IPS DF 4.7 (cell line): ENCODE data around the gene STK36.

Experiments
- DNase-seq: peaks from one replicate; pipeline ENCODE4 v3.0.0-alpha.2; 2013; ENCODE audit warnings: low spot score; ENCODE audit errors: extremely low read depth

The STK36 gene

GRCh38 chr2:218659988-218660358 lies 11.9 kb upstream of the STK36 start:
- DNase-seq, result no peak

DNA sequence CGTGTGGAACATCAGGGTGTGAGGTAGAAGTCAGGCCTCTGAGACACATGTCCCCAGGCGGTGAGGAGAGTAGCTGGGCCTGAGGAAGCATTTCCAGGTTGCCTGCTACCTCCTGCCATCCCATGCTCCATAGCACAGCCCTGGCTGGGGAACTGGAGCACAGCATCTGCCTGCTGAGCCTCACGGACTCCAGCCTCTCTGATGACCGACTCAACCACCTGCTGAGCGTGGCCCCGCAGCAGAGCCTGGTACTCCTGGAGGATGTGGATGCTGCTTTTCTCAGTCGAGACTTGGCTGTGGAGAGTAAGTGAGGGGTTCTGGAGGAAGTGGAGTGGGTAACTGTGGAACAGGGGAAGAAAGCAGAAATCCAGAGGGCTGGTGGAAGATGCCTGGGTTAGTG lies 9.5 kb upstream of the STK36 start:
- no peak for DNase-seq

DNA sequence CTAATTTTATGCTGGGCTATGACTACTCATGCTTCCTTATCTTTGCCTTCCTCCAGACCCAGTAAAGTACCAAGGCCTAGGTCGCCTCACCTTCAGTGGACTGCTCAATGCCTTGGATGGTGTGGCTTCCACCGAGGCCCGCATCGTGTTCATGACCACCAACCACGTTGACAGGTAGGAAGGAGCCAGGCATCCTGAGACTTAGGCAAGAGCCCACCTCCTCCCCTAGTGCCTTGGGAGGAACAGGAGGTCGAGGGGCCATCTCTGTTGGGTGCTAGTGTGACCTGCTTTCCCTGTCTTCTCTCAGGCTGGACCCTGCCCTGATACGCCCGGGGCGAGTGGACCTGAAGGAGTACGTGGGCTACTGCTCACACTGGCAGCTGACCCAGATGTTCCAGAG lies 9.1 kb upstream of the STK36 start:
- no peak for DNase-seq

DNA sequence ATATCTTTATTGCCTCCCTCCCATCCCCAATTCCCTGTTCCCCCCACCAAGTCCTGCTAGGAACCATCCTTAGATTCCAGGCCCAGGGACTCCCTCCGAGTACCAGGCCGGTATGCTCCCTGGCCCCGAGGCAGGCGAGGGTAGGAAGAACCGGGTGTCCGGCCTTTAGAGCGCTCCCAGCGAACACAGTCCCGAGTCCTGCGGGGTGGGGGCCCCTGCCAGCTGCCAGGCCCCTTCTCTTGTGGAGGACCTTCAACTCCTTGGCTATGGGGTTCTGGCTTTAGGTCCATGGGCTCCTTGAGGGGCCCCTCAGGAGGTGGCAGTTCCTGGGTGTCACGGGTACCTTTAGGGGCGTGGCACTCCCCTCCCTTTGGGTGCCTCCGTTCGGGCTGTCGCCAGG lies 8.0 kb upstream of the STK36 start:
- no peak for DNase-seq

- no peak for DNase-seq
Observed at GRCh38 chr2:218664653-218665052, 7.2 kb upstream of the STK36 start.

- DNase-seq, result no peak
Observed at GRCh38 chr2:218671097-218671653, 711 bp upstream of the STK36 start.

- DNase-seq, result no peak
Observed at GRCh38 chr2:218679119-218679518, 7.2 kb downstream of the STK36 start.

- DNase-seq, result no peak
Observed at GRCh38 chr2:218680061-218680460, 8.2 kb downstream of the STK36 start.

DNA sequence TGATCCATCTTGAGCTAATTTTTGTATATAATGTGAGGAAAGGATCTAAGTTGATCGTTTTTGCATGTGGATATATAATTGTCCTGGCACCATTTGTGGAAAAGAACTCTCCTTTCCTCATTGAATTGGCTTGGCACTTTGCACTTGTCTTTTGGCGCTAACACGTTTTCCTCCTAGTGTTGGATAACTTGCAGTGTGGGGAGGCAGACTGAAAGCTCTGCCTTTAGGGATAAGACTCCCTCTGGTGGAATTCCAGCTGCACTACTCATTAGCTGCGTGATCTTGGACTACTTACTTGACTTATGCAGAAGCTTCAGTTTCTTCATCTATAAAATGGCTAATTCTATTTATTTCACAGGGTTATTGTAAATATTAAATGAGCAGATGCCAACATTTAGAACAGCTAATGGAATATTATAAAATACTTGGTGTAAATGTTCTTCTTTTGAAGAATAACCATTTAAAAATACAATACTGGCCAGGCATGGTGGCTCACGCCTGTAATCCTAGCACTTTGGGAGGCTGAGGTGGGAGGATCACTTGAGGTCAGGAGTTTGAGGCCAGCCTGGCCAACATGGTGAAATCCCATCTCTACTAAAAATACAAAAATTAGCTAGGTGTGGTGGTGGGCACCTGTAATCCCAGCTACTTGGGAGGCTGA lies 15.6 kb downstream of the STK36 start:
- peak; percentile 44 for DNase-seq

DNA sequence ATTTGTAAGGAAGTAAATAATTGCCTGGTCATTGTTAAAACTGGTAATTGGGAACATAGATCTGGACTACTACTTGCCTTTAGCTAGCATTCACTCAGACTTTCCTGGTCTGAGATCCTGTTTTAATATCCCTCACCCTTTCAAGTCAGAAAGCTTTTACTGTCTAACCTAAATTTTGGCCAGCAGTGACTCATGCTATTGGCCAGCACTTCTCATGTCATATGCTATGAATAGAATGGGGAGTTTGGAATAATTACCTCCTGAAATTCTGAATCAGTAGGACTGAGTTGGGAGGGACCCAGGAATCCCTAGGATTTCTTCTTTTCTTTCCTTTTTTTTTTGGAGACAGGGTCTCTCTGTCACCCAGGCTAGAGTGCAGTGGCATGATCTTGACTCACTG lies 19.3 kb downstream of the STK36 start:
- DNase-seq, result no peak

- DNase-seq, result no peak
Observed at GRCh38 chr2:218694405-218695145, 22.7 kb downstream of the STK36 start.

DNA sequence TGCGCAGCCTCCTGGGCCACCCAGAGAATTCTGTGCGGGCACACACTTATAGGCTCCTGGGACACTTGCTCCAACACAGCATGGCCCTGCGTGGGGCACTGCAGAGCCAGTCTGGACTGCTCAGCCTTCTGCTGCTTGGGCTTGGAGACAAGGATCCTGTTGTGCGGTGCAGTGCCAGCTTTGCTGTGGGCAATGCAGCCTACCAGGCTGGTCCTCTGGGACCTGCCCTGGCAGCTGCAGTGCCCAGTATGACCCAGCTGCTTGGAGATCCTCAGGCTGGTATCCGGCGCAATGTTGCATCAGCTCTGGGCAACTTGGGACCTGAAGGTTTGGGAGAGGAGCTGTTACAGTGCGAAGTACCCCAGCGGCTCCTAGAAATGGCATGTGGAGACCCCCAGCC lies 27.0 kb downstream of the STK36 start:
- no peak for DNase-seq

- no peak for DNase-seq
Observed at GRCh38 chr2:218701806-218702205, 29.9 kb downstream of the STK36 start.

DNA sequence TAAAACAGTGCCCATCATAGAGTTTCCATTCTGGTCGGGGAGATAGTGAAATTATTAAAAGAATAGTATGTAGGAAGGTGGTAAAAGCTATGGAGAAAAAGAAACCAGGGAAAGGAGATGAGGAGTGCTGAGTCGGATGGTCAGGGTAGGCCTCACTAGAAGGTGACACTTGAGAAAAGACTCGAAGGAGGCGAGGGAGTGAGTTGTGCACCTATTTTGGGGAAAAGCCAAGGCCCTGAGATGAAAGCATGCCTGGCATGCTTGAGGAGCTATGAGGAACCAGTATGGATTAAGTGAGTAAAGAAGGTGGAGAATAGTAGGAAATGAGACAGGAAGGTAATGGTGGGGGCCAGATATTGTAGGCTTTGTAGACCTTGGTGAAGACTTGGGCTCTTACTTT lies 31.5 kb downstream of the STK36 start:
- no peak for DNase-seq

DNA sequence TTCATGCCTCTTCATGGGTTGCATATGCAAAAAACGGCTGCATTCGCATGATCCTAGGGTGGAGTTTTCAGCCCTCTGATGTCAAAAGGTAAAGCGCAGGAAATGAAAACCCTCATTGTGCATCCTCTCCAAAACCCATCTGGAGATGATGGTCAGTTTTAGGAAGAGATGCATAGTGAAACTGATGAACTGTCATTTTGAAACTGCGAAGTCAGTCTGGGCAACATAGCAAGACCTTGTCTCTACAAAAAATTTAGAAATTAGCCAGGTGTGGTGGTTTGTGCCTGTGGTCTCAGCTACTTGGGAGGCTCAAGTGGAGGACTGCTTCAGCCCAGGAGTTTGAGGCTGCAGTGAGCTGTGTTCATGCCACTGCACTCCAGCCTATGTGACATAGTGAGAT lies 36.2 kb downstream of the STK36 start:
- DNase-seq, result no peak

- DNase-seq, result no peak
Observed at GRCh38 chr2:218709908-218710307, 38.0 kb downstream of the STK36 start.

DNA sequence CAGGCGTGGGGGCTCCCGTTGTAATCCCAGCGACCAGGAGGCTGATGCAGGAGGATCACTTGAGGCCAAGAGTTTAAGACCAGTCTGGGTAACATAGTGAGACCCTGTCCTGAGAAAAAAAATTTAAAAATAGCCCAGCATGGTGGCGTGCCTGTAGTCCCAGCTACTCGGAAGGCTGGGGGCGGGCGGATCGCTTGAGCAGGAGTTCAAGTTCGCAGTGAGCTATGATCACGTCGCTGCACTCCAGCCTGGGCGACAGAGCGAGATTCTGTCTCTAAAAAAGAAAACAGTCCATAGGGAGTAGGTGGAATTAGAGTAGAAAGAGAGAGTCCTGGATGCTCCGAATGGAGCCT lies 38.4 kb downstream of the STK36 start:
- no peak for DNase-seq

GRCh38 chr2:218710687-218711549 lies 39.0 kb downstream of the STK36 start, which contains the start of gene TTLL4:
Gene TTLL4, plus strand, starts transcription at chr2:218710835. Its CDS starts 26,842 bp downstream, at chr2:218737677.
- peak; percentile 71 for DNase-seq

- no peak for DNase-seq
Observed at GRCh38 chr2:218711550-218711929, 39.7 kb downstream of the STK36 start.

GRCh38 chr2:218713922-218714321 lies 42.0 kb downstream of the STK36 start:
- no peak for DNase-seq

GRCh38 chr2:218716070-218716469 lies 44.2 kb downstream of the STK36 start:
- no peak for DNase-seq

- DNase-seq, result no peak
Observed at GRCh38 chr2:218717262-218717661, 45.4 kb downstream of the STK36 start.
